Stimulated activated CD4-positive, alpha-beta T cell treated with anti-CD3 and anti-CD28 coated beads, Interleukin-12 subunit alpha, Interleukin-12 subunit beta, amount 100 ng/mL, for 48 hours (primary cell): ENCODE measurements around the gene HSD11B1L.

Experiments
- DNase-seq, 3 donors: peaks; one replicate each; pipeline ENCODE4 v3.0.0-alpha.2; 2020; ENCODE audit warnings: low read depth in 2 of 3, low spot score in 1 of 3

The HSD11B1L gene

GRCh38 chr19:5680437-5681368 lies at the start of gene HSD11B1L, which contains the start of gene MICOS13:
TSS of gene HSD11B1L (plus strand) at chr19:5681027. CDS start at chr19:5684833, 3,806 bp downstream.
TSS of gene MICOS13 (minus strand) at chr19:5680516. CDS start at chr19:5680486, 30 bp downstream.
- DNase-seq, result peak; percentile 95 to 96 (median 96)

DNA sequence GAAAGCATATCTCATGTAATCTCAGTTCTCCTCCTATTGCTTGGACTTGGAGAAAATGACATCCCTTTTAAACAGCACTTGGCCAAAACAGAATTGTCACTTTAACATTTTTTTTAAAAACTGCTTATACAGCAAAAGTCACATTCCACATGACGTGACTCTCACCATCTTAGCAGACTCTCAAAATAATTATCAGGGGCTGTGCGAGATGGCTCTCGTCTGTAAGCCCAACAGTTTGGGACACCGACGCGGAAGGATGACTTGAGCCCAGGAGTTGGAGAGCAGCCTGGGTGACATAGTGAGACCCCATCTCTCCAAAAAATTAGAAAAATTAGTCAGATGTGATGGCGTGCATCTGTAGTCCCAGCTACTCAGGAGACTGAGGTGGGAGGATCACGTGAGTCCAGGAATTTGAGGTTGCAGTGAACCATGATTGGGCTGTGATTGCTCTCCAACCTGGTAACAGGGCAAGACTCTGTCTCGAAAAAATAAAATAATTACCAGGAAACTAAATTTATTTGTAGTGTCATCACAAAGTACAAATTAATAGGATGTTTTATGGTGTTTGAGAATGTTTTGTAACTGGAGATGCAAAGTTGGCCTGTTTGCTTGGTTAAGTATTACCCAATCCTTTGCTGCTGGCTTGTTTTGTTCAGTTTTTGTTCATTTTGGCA lies 49.1 kb upstream of the HSD11B1L start:
- no peak for DNase-seq

DNA sequence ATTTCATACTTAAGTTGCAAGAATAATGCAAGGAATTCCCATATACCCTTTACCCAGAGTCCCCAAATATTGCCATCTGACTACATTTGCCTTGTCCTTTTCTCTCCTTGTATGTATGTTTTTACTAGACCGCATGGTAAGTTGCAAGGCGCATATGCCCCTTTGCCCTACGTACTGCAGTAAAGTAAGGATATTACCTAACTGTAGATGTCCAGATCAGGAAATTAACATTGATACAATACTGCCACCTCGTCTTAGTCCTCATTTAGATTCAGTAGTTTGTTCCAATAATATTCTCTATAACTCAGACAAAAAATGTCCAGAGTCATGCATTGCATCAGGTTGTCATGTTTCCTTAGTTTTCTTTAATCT lies 48.6 kb upstream of the HSD11B1L start:
- no peak for DNase-seq

DNA sequence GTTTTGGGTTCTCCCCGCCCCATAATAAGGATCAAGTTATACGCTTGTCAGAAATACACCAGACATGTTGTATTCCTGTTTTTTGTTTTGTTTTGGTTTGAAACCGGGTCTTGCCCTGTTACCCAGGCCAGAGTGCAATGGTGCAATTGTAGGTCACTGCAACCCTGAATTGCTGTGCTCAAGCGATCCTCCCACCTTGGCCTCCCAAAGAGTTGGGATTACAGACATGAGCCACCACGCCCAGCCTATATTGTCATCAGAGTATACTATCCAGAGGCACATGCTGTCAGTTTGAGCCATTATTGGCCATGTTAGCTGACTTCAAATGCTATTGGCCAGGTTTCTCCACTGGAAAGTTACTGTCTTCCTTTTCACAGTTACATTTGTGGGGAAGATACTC lies 48.2 kb upstream of the HSD11B1L start:
- DNase-seq, result no peak

DNA sequence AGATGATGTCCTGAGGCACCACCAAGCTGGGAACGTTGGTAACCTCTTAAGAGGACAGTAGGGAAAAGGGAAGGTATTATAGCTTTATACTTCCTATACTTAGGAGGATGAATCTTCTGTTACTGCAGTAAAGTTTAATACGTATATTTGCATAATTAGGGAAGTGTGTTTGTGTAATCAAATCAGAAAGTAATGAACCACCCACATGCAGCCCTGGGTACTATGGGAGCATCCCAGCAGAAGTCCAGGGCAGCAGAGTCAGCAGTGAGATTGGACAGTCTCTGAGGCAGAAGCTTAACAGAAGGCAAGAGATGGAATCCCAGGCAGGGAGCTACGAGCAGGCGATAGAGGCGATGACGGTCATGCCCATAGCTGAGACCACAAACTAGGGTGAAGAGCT lies 45.4 kb upstream of the HSD11B1L start:
- no peak for DNase-seq

- DNase-seq, result no peak
Observed at GRCh38 chr19:5637971-5638370, 42.9 kb upstream of the HSD11B1L start.

DNA sequence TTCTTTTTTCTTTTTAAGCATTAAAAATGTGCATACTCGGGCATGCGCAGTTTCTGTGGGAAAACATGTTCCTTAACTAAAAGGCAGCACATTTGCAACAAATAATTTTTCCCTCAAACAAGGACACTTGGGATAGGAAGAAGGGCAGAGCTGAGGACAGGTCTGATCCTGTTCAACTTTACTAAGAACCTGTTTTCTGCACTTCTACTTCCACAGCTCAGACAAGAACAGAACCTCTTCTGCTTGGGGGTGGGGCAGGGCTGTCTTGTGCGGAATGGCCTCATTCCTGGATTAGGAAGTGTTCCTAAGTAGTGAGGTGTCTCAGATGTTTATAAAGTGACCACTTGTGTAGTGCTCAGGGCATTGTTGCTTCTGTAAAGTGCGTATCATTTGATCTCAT lies 39.7 kb upstream of the HSD11B1L start:
- no peak for DNase-seq

DNA sequence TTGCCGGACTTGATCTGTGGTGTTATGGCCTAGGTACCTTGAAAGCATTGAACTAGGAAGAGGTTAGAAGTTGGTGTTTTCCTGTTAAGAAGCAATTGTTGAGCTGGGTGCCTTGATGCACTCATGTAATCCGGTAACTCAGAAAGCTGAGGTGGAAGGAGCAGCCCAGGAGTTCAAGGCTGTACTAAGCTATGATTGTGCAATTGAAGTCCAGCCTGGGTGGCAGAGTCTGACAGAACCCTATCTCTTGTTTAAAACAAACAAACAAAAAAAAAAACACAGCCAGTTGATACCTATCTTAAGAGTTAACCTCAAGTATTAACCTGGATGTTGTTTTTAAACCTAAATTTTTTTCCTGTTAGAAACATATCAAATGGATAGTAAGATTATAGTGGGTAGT lies 38.6 kb upstream of the HSD11B1L start:
- no peak for DNase-seq

DNA sequence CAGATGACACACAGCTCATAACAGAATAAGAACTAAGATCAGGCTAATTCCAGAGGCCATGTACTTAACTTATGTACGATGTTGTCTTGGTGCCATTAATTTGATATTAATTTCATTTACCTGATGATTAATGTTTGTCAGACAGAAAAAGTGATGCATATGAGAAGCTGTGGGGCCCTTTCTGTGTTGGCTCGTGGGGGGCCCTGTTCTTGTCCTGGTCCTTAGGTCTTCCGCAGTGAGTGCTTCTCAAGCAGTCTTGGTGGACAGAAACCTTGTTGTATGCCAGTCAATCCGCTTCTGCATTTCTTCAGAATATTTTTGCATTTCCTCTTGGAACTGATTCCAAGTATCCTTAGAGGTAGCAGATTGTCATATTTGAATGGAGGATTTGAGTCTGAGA lies 37.8 kb upstream of the HSD11B1L start:
- DNase-seq, result no peak

DNA sequence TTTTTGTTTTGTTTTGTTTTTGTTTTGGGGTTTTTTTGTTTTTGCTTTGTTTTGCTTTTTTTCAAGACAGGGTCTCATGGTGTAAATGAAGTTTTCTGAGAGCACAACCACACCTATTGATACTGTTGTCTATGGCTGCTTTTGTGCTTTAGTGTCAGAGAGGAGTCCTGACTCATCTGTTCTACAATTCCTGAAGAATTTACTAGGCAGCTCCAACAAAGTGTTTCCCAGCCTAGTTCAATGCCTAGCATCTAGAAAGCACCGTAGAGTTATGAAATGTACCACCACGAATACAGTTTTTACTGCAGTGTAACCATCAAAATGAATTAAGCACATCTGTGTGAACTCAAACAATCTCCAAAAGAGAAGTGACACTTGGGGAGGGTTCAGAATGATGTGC lies 36.8 kb upstream of the HSD11B1L start:
- no peak for DNase-seq

DNA sequence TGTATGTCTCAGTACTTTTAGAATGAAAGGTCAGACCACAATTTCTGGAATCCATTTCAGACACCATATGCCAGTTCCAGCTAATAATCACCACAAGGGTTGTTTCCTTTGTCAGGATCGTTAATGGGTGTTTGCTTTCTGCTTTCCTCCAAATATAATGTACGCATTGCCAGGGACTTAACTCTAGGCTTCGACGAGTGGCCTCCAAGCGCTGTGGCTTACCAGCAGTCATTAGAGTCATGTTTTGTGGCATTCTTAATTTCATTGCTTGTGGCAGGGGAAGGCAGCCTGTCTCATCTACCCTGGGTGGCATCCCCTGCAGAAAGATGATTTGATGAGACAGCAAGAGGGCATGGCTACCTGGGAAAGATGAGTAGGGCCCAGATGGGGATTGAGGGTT lies 35.4 kb upstream of the HSD11B1L start:
- DNase-seq, result no peak

DNA sequence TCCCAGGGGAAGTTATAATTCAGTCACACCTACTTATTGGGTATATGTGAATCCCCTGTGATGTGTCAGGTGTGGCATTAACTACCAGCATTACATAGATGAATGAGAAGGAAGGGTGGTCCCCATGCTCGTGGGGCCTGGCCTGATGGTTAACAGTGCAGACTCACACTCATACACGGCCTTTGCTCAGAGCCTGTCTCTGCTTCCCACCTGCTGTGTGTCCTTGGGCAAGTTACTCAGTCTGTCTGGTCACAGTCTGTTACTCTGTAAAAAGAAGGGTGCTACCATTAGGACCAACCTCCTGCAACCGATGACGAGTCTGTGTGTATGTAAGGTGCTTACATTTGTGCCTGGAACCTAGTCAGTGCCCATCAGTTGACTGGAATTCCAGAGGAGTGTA lies 34.1 kb upstream of the HSD11B1L start:
- no peak for DNase-seq

DNA sequence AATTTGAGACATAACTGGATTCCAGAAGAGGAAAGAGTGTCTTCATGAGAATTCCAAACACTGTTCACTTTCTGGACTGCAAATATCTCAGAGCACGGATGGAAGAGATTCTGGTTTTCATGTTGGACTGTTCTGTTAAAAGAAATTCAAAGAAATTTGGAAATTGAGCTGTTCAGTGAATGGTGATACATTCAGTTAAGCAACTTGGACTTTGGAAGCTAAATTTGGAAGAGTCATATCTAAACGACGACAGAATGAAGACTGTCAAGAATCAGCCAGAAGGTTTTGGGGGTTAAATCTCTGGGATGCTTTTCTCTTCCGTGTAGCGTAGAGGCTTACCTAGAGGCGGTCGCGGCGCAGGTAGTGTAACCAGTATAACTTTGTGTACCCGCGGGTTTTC lies 32.4 kb upstream of the HSD11B1L start:
- DNase-seq, result no peak

DNA sequence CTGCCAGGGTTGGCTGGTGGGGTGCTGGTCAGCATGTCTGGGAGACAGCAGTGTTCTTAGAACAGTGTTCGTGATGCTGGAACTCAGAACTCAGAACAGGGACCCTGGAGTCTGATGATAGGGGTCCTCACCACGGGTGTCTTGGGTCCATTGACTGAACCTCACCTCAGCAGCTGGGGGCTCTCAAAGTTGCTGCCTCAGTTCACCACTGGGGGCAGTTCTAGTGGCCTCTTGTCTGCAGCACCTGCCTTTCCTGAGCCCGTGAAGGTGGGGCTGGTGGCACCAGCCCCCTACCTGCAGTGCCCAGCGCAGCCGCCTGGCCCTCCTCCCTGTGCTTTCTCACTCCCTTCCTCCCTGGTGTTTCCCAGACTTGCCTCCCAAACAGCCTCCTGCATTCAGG lies 29.5 kb upstream of the HSD11B1L start:
- DNase-seq, result no peak

GRCh38 chr19:5652261-5652660 lies 28.6 kb upstream of the HSD11B1L start:
- DNase-seq, result no peak

DNA sequence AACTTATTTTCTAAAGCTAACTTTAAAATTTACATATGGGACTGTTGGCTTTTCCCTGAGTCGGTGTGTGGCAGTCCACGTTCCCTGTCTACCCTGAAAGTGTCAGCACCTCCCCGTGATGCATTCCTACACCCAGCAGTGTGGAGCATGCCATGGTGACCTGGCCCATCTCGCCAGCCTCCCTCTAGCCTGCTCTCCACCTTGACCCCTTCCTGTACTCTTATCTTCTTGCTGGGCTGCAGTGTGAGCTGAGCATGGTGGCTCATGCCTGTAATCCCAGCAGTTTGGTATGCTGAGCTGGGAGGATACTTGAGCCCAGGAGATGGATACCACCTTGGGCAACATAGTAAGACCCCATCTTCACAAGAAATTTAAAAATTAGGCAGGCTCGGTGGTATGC lies 25.9 kb upstream of the HSD11B1L start:
- DNase-seq, result no peak

GRCh38 chr19:5655412-5655811 lies 25.4 kb upstream of the HSD11B1L start:
- DNase-seq, result no peak

DNA sequence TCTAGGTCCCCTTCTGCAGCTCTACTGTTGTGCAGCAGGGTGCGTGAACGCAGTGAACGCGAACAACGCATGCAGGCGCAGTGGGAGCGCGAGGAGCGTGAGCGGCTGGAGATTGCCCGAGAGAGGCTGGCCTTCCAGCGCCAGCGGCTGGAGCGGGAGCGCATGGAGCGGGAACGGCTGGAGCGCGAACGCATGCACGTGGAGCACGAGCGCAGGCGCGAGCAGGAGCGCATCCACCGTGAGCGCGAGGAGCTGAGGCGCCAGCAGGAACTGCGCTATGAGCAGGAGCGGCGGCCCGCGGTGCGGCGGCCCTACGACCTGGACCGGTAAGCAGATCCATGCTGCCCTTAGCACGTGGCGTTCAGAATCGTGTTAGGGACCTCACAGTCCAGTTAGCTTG lies 19.3 kb upstream of the HSD11B1L start:
- DNase-seq, result no peak

DNA sequence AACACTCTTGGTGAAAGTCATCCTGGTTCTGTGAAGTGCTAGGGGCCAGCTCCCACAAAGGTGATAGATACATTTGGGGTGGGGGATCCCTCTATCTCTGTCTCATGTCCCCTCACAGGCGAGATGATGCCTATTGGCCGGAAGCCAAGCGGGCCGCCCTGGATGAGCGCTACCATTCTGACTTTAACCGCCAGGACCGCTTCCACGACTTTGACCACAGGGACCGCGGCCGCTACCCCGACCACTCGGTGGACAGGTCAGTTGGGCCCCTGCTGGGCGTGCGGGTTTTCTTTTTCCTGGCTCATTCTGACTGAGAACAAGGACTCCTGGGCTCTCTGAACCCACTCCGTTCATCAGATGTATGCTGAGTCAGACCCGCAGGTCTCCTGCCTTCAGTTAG lies 16.9 kb upstream of the HSD11B1L start:
- DNase-seq, result no peak

DNA sequence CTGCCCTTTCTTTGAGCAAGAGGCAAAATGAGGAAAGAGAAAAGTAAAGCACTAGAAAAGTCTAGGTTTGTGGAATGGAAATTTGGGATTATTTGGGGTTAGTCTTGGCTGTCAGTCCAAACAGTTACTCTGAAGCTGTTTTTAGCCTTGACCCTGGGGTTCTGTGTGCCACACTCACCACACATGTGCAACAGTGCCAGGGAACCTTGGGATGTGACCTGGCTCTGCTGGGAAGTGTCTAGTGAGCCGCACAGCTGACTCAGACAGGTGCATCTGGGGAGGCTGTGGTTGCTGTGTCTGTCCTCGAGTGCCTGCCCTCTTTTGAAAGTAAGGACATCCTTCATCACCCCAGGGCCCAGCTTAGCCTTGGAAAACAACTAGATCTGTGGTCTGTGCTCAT lies 16.3 kb upstream of the HSD11B1L start:
- no peak for DNase-seq

DNA sequence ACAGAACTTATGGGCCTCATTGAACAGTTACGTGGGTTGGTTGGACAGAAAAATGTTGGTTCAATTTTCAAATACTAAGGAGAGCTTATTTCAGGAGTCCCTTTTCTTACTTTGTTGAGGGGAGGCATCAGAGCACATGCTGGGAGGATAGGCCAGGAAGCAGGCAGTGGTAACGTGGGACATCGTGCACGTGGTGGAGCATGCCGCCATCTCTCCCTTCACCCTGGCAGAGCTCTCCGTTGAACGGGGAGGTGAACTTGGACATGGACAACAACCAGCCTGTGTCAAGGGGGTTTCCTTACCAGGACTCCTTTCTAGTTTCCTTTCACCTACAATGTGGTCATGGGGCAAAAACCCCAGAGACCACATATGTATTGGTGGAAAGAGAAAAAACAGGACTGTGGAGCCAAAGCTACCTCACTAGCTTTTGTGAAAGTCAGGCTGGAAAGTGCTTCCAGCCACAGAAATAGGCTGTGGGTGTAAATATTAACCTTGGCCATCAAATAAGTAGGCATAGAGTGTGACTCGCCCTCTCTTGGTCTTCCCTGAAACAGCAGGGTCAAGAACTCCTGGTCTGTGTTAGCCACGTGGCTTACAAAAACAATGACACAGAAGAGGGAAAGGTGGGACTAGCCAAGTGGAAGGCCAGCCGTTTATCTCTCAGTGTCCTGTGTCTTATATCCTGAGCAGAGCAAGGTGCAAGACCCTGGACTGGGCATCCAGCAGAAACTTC lies 14.9 kb upstream of the HSD11B1L start:
- DNase-seq, result no peak
